ENCODE results near the gene ZNF552. TPM values are rescaled to one million over a fixed set of nuclear protein-coding genes. Genes with fewer than 3 reads are reported as not detected.
"Not testable (repeated sequence)": the region's sequence is repeated elsewhere in the genome, so short reads cannot be mapped to it uniquely, and the experiment has no call there.

Gene ZNF552
- total RNA-seq, 2 donors from 2014 or later: 11.8 to 12.8 TPM

DNA sequence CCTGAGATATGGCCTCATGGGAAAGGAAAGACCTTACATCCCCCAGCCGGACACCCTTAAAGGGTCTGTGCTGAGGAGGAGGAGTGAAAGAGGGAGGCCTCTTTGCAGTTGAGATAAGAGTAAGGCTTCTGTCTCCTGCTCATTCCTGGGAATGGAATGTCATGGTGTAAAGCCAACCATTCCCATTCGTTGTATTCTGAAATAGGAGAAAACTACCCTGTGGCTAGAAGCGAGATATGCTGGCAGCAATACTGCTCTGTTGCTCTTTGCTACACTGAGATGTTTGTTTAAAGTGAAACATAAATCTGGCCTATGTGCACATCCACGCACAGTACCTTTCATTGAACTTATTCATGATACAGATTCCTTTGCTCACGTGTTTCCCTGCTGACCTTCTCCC lies 14.6 kb upstream of the ZNF552 start:
- no peaks in the 10 kb centered on the region for H3K36me3 Mint-ChIP-seq (ENCODE audit: low read depth)
- H3K27ac Mint-ChIP-seq: no peak overlapping the region
- no peak for ATAC-seq
- H3K4me3 Mint-ChIP-seq: no peak overlapping the region
- H3K9me3 ChIP-seq (ENCODE audit: control insufficient read depth, low read length, poor library complexity, severe bottlenecking): no peaks in the 10 kb centered on the region
- no peak for DNase-seq
- H3K4me1 Mint-ChIP-seq: peaks cover 20% of the 10 kb centered on the region
- no peaks in the 10 kb centered on the region for H3K27me3 Mint-ChIP-seq

DNA sequence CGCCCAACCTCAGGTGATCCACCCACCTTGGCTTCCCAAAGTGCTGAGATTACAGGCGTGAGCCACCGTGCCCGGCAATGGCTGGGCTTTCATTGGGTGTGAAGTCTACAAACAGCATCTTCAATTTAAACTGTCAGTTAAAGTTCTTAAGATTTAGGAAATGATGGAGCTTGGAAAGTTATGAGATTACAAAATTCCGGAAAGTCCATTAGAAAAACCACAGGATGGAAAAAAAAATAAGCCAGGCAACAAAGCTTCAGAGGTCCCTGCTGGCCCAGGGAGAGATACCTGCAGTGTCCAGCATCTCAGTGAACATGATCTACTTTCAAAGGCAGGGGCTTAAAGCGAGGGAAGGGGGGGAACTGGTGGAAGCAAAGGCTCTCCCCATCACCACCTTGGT lies 10.8 kb upstream of the ZNF552 start:
- Mint-ChIP-seq H3K36me3 (ENCODE audit: low read depth) (no peaks in the 10 kb centered on the region), H3K27me3 (no peaks in the 10 kb centered on the region), H3K4me3 (no peak overlapping the region), H3K4me1 (peaks cover 42% of the 10 kb centered on the region), H3K27ac (peak overlapping the region; percentile 9)
- ATAC-seq: no peak
- H3K9me3 ChIP-seq (ENCODE audit: control insufficient read depth, low read length, poor library complexity, severe bottlenecking): no peaks in the 10 kb centered on the region
- no peak for DNase-seq

DNA sequence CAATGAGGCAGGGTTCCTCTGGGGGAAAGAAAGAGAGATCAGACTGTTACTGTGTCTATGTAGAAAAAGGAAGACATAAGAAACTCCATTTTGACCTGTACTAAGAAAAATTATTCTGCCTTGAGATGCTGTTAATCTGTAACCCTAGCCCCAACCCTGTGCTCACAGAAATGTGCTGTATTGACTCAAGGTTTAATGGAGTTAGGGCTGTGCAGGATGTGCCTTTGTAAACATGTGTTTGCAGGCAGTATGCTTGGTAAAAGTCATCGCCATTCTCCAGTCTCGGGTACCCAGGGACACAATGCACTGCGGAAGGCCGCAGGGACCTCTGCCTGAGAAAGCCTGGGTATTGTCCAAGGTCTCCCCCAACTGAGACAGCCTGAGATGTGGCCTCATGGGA lies 8.9 kb upstream of the ZNF552 start:
- DNase-seq; H3K36me3 Mint-ChIP-seq (ENCODE audit: low read depth); H3K27me3 Mint-ChIP-seq; ATAC-seq; H3K4me3 Mint-ChIP-seq; H3K9me3 ChIP-seq (ENCODE audit: control insufficient read depth, low read length, poor library complexity, severe bottlenecking): not testable (repeated sequence)
- H3K4me1 Mint-ChIP-seq: peaks cover 50% of the 10 kb centered on the region
- peak overlapping the region; percentile 79 for H3K27ac Mint-ChIP-seq

DNA sequence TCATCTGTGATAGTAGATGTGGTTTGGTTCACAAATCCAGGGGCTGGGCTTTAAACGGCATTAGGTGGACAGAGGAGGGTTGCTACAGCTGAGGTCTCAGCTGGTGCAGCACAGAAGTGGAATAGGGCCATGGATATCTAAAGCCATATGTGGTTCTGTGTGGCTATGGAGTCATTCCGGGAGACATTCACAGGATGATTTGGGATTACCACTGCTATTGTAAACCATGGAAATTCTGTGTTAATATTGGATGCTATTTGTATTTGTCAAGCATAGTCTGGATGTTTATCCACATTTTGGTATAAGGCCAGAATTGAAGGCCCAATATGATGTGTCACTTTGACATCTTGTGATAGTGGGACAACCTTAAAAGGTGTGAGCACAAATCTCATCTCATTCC lies 8.4 kb upstream of the ZNF552 start:
- peaks cover 50% of the 10 kb centered on the region for H3K4me1 Mint-ChIP-seq
- H3K4me3 Mint-ChIP-seq; DNase-seq; H3K36me3 Mint-ChIP-seq (ENCODE audit: low read depth); ATAC-seq; H3K27me3 Mint-ChIP-seq; H3K9me3 ChIP-seq (ENCODE audit: control insufficient read depth, low read length, poor library complexity, severe bottlenecking): not testable (repeated sequence)
- H3K27ac Mint-ChIP-seq: peak overlapping the region; percentile 79

DNA sequence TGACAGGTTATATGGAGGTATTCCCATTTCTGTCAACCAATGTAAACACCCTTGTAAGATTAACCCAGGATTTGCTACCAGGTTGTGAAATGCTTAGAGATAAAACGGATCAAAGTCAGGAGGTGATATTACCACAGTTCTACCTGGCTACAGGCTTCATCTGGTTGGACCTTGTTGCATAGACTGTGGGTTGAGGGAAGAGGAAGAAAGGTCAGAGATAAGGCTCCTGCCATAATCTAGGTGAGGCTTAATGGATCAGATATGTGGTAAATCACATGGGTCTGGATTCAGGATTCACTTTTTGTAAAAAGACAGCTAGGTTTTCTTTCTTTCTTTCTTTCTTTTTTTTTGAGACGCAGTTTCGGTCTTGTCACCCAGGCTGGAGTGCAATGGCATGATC lies 6.8 kb upstream of the ZNF552 start:
- H3K27ac Mint-ChIP-seq; H3K36me3 Mint-ChIP-seq (ENCODE audit: low read depth); H3K27me3 Mint-ChIP-seq; H3K9me3 ChIP-seq (ENCODE audit: control insufficient read depth, low read length, poor library complexity, severe bottlenecking); ATAC-seq; DNase-seq; H3K4me3 Mint-ChIP-seq: not testable (repeated sequence)
- peaks cover 45% of the 10 kb centered on the region for H3K4me1 Mint-ChIP-seq

DNA sequence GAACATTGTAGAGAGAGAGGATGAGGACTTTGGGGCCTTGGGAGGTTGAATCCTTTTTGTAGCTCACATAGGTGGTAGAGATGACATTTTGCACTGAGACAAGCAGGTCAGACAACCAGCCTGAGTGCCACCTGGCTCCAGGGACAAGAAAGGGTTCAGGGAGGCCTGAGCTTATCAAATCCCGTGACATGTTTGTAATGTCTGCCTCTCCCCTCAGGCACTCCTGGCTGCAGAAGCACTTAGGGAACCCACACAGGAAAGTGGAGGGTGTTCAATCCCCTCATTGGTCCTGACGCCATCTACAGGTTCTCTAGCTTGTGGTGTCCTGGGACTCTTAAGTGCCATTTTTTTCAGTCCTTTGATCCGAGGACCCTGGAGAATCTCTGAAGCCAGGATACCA lies 6.4 kb upstream of the ZNF552 start:
- Mint-ChIP-seq H3K4me3 (peak overlapping the region; percentile 96), H3K27ac (peak overlapping the region; percentile 99), H3K4me1 (peaks cover 44% of the 10 kb centered on the region)
- not testable (repeated sequence) for H3K9me3 ChIP-seq (ENCODE audit: control insufficient read depth, low read length, poor library complexity, severe bottlenecking); H3K27me3 Mint-ChIP-seq; ATAC-seq; H3K36me3 Mint-ChIP-seq (ENCODE audit: low read depth); DNase-seq

DNA sequence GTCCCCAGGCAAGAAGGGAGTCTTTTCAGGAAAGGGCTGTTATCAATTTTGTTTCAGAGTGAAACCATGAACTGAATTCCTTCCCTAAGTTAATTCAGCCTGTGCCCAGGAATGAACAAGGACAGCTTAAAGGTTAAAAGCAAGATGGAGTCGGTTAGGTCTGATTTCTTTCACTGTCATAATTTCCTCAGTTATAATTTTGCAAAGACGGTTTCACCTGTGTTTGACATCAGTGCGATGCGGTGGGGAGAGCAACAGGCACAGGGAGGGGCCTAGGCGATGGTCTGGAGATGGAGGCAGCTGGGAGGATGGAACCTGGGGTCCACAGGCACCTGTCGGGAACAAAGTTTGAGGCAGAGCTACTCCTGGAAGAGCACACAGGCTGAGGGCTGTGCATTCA lies 5.9 kb upstream of the ZNF552 start:
- Mint-ChIP-seq H3K4me1 (peaks cover 44% of the 10 kb centered on the region), H3K27ac (peak overlapping the region; percentile 99), H3K36me3 (ENCODE audit: low read depth) (no peaks in the 10 kb centered on the region), H3K4me3 (peak overlapping the region; percentile 96), H3K27me3 (no peaks in the 10 kb centered on the region)
- no peak for ATAC-seq
- DNase-seq: no peak
- H3K9me3 ChIP-seq (ENCODE audit: control insufficient read depth, low read length, poor library complexity, severe bottlenecking): no peaks in the 10 kb centered on the region

DNA sequence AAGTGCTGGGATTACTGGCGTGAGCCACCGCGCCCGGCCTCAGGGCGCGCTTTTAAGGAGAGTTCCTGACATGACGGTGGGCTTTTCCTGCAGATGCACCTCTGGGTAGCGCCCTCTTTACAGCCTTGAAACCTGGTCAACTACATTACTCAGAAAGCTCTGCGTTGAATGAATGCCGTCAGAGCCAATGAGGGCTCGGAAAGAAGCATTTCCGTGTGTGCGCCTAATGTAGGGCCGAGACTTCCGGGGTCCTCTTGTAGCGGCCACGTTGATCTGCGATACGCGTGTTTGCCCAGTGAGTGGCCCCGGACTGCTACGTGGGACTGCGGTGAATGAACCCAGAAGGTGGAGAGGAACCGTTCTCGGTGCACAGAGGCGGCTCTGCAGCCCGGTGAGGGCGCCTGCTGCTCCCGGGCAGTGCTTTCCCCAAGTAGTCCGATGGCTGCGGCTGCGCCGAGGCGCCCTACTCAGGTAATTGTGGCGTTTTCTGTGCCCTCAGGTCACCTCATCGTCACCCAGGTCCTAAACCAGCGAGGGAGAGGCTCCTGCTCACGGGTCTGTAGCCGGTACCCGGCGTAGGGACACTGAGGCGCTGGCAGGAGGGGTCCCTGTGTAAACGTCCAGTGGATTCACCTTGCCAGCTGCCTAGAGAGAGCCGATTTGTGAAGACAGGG lies 4.9 kb upstream of the ZNF552 start:
- Mint-ChIP-seq H3K4me1 (peaks cover 49% of the 10 kb centered on the region), H3K27me3 (no peaks in the 10 kb centered on the region), H3K27ac (peak overlapping the region; percentile 99), H3K36me3 (ENCODE audit: low read depth) (no peaks in the 10 kb centered on the region), H3K4me3 (peak overlapping the region; percentile 96)
- peak; percentile 59 to 71 (median 64) for DNase-seq
- H3K9me3 ChIP-seq (ENCODE audit: control insufficient read depth, low read length, poor library complexity, severe bottlenecking): no peaks in the 10 kb centered on the region
- peak; percentile 85 for ATAC-seq

- no peak for DNase-seq
- no peaks in the 10 kb centered on the region for H3K27me3 Mint-ChIP-seq
- no peaks in the 10 kb centered on the region for H3K36me3 Mint-ChIP-seq (ENCODE audit: low read depth)
- peak overlapping the region; percentile 96 for H3K4me3 Mint-ChIP-seq
- H3K9me3 ChIP-seq (ENCODE audit: control insufficient read depth, low read length, poor library complexity, severe bottlenecking): no peaks in the 10 kb centered on the region
- no peak for ATAC-seq
- H3K4me1 Mint-ChIP-seq: peaks cover 47% of the 10 kb centered on the region
- peak overlapping the region; percentile 79 for H3K27ac Mint-ChIP-seq
These were observed 3.7 kb upstream of the ZNF552 start for GRCh38 chr19:57818378-57818777.

GRCh38 chr19:57817976-57818375 lies 3.3 kb upstream of the ZNF552 start:
- H3K27ac Mint-ChIP-seq: peak overlapping the region; percentile 79
- DNase-seq (no peak), ATAC-seq (no peak)
- peak overlapping the region; percentile 96 for H3K4me3 Mint-ChIP-seq
- H3K9me3 ChIP-seq (ENCODE audit: control insufficient read depth, low read length, poor library complexity, severe bottlenecking): no peaks in the 10 kb centered on the region
- no peaks in the 10 kb centered on the region for H3K36me3 Mint-ChIP-seq (ENCODE audit: low read depth)
- H3K4me1 Mint-ChIP-seq: peaks cover 47% of the 10 kb centered on the region
- no peaks in the 10 kb centered on the region for H3K27me3 Mint-ChIP-seq

GRCh38 chr19:57816652-57817051 lies 1.9 kb upstream of the ZNF552 start:
- DNase-seq (no peak), ATAC-seq (no peak)
- H3K4me1 Mint-ChIP-seq: peaks cover 45% of the 10 kb centered on the region
- no peaks in the 10 kb centered on the region for H3K27me3 Mint-ChIP-seq
- H3K4me3 Mint-ChIP-seq: peak overlapping the region; percentile 45
- H3K27ac Mint-ChIP-seq: peak overlapping the region; percentile 97
- no peaks in the 10 kb centered on the region for H3K9me3 ChIP-seq (ENCODE audit: control insufficient read depth, low read length, poor library complexity, severe bottlenecking)
- no peaks in the 10 kb centered on the region for H3K36me3 Mint-ChIP-seq (ENCODE audit: low read depth)

DNA sequence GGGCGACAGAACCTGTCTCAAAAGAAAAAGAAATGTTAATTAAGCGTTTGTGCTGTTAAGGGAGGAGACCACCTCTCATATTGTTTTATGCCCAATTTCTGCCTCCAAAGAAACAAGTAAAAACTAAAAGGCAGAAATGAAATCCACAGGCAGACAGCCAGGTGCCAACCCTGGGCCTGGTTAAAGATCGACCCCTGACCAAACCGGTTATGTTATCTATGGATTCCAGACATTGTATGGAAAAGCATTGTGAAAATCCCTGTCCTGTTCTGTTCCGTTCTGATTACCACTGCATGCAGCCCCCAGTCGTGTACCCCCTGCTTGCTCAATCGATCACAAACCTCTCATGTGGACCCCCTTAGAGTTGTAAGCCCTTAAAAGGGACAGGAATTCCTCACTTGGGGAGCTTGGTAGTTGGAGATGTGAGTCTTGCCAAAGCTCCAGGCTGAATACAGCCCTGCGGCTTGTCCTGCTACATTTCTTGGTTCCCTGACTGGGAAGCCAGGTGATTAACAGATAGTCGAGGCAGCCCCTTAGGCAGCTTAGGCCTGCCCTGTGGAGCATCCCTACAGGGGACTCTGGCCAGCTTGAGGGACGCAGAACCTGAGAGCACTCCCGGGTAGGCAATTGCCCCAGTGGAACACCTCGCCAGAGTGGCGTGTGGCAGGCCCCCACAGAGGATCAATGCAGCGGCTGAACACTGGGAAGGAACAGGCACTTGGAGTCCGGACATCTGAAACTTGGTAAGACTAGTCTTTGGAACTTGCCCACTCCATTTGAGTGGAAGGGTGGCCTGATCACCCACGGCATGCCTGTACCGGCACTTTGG lies 748 bp upstream of the ZNF552 start:
- H3K4me1 Mint-ChIP-seq: peaks cover 40% of the 10 kb centered on the region
- H3K4me3 Mint-ChIP-seq: peak overlapping the region; percentile 98
- H3K36me3 Mint-ChIP-seq (ENCODE audit: low read depth): no peaks in the 10 kb centered on the region
- ATAC-seq: no peak
- H3K9me3 ChIP-seq (ENCODE audit: control insufficient read depth, low read length, poor library complexity, severe bottlenecking): no peaks in the 10 kb centered on the region
- no peak for DNase-seq
- no peaks in the 10 kb centered on the region for H3K27me3 Mint-ChIP-seq
- H3K27ac Mint-ChIP-seq: peak overlapping the region; percentile 97

DNA sequence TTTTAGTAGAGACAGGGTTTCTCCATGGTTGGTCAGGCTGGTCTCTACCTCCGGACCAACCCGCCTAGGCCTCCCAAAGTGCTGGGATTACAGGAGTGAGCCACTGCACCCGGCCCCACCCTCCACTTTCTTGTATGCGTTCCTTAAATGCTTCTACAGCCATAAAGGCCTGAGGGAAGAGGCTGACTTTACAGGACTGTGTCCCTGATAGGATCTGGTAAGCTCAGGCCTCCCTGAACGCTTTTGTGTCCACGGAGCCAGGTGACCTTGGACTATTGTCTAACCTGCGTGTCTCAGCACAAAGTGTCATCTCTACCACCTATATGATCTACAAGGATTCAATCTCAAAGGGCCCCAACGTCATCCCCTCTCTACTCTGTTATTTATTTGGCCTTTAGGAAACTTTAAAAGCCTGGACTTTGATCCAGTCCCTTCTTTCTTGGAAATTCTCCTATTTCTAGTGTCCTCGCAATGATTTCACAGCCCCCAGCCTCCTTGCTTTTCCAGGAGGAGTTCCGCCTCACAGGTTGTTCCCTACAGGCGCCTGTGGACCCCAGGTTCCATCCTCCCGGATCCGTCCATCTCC lies 701 bp downstream of the ZNF552 start:
- no peaks in the 10 kb centered on the region for H3K9me3 ChIP-seq (ENCODE audit: control insufficient read depth, low read length, poor library complexity, severe bottlenecking)
- H3K27me3 Mint-ChIP-seq: no peaks in the 10 kb centered on the region
- DNase-seq (no peak), ATAC-seq (no peak)
- peaks cover 30% of the 10 kb centered on the region for H3K4me1 Mint-ChIP-seq
- H3K27ac Mint-ChIP-seq: peak overlapping the region; percentile 97
- H3K4me3 Mint-ChIP-seq: peak overlapping the region; percentile 98
- H3K36me3 Mint-ChIP-seq (ENCODE audit: low read depth): peaks cover 4% of the 10 kb centered on the region

All from T-helper 17 cell (primary cell).